Tibial nerve (tissue), 4 donors: ENCODE data around the gene EPN1. TPM values are rescaled to one million over a fixed set of nuclear protein-coding genes. Genes with fewer than 3 reads are reported as not detected.

Source experiments
- DNase-seq, 2 donors: peaks; one replicate each; pipeline ENCODE4 v3.0.0-alpha.2; 2019; ENCODE audit warnings: low spot score in 2 of 2
- H3K27ac ChIP-seq, 4 donors: fragments of 200-600 bp; sonication (generic) in 3 of 4; one replicate each; pipeline ENCODE4 v1.5.1; 2017 to 2019; ENCODE audit warnings: mild to moderate bottlenecking in 1 of 4
- H3K27me3 ChIP-seq, 2 donors: fragments of 200-600 bp; sonication (generic) in 1 of 2; one replicate each; pipeline versions ENCODE4 v1.5.1 to v1.6.0; 2017 to 2019
- H3K36me3 ChIP-seq, 3 donors: fragments of 200-600 bp; sonication (generic); one replicate each; pipeline ENCODE4 v1.5.1; 2018 to 2019
- H3K4me1 ChIP-seq, 4 donors: fragments of 200-600 bp; sonication (generic) in 3 of 4; one replicate each; pipeline ENCODE4 v1.5.1; 2017 to 2019
- H3K4me3 ChIP-seq, 4 donors: fragments of 200-600 bp; sonication (generic) in 3 of 4; one replicate each; pipeline ENCODE4 v1.5.1; 2017 to 2019; ENCODE audit warnings: mild to moderate bottlenecking in 1 of 4, moderate library complexity in 1 of 4
- H3K9me3 ChIP-seq, 4 donors: fragments of 200-600 bp; sonication (generic) in 3 of 4; one replicate each; pipeline ENCODE4 v1.5.1; 2017 to 2019
- EP300 ChIP-seq, 2 donors: sonication (generic); formaldehyde crosslinking; IDR thresholded peaks; one replicate each; pipeline ENCODE4 v1.6.1; 2017; ENCODE audit warnings: antibody characterized with exemption in 2 of 2, mild to moderate bottlenecking in 1 of 2
- POLR2A ChIP-seq, 2 donors: fragments of 450-650 bp; IDR thresholded peaks; one replicate each; pipeline ENCODE4 v1.6.1; 2017; ENCODE audit warnings: antibody characterized with exemption in 2 of 2, mild to moderate bottlenecking in 2 of 2, moderate library complexity in 2 of 2
- WGBS, 2 donors: methylation state at CpG; one replicate each; pipeline ENCODE4 v1.1.5; 2018; 5-methylcytosine and 5-hydroxymethylcytosine counted together
- total RNA-seq, 4 donors: library from RNA; depleted of rRNA; stranded (reverse); fragments of >200 nt; gene quantifications; one replicate each; pipeline ENCODE4 v1.1.0, GENCODE V29; 2016
- TF ChIP-seq, protein P1 (sequence below), 5 experiments: fragments of 200-600 bp in 3 of 5; fragments of 450-650 bp in 2 of 5; sonication (generic) in 3 of 5; IDR thresholded peaks; one replicate each; pipeline ENCODE4 v1.5.1; 2016 to 2019; ENCODE audit warnings: antibody characterized with exemption in 5 of 5, mild to moderate bottlenecking in 3 of 5, moderate library complexity in 2 of 5

Gene EPN1
- total RNA-seq, 4 donors from 2014 or later, result 92.0 to 164 (median 118) TPM

DNA sequence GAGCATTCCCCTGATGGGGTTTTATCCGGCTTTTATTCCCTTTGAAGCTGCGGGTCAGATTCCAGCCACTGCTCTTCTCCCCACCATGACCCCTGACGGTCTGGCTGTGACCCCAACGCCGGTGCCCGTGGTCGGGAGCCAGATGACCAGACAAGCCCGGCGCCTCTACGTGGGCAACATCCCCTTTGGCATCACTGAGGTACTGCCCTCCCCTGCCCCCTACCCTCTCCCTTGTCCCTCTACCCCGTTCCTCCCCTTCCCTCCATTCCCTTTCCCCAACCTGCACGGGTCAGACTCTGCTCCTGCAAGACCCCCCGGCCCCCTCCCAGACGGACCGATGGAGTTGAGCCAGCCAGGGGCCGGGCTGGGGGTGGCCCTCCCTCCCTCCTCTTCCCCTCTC lies 14.0 kb upstream of the EPN1 start:
- no peaks in the 10 kb centered on the region for H3K27me3 ChIP-seq

DNA sequence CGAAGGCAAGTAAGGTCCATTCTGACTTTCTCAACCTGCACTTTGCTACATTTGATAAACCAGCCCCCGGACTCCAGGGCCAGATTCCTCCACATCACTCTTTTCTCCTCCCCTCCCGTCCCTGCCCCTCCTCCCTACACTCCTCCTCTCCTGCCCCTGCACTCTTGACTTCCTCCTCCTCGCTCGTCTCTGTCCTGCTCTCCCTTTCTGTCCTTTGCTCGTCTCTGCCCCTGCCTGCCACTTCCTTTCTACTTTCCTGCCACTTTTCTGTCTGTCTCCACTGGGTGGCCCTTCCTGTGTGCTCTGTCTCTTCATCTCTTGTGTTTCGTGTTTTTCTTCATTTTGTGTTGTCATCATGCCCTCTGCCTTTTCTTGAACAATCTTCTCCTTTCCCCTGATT lies 13.2 kb upstream of the EPN1 start:
- H3K27me3 ChIP-seq, result no peaks in the 10 kb centered on the region
- 57 to 63% methylated on average over 7 of the region's 7 CpGs for WGBS, 2 donors
- no peak overlapping the region for H3K27ac ChIP-seq
- no peak for DNase-seq
- H3K4me3 ChIP-seq, result no peak overlapping the region
- H3K36me3 ChIP-seq, result peaks cover 8 to 80% (median 50%) of the 10 kb centered on the region in 3 donors
- peaks cover 0 to 46% (median 29%) of the 10 kb centered on the region in 4 donors for H3K4me1 ChIP-seq
- no peaks in the 10 kb centered on the region for H3K9me3 ChIP-seq
- TF ChIP-seq, protein P1, sequence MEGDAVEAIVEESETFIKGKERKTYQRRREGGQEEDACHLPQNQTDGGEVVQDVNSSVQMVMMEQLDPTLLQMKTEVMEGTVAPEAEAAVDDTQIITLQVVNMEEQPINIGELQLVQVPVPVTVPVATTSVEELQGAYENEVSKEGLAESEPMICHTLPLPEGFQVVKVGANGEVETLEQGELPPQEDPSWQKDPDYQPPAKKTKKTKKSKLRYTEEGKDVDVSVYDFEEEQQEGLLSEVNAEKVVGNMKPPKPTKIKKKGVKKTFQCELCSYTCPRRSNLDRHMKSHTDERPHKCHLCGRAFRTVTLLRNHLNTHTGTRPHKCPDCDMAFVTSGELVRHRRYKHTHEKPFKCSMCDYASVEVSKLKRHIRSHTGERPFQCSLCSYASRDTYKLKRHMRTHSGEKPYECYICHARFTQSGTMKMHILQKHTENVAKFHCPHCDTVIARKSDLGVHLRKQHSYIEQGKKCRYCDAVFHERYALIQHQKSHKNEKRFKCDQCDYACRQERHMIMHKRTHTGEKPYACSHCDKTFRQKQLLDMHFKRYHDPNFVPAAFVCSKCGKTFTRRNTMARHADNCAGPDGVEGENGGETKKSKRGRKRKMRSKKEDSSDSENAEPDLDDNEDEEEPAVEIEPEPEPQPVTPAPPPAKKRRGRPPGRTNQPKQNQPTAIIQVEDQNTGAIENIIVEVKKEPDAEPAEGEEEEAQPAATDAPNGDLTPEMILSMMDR (IDR thresholded peaks at IDR 0.05), result no peak
- TF ChIP-seq EP300 (IDR thresholded peaks at IDR 0.05) (no peak), POLR2A (IDR thresholded peaks at IDR 0.05) (no peak)

More for the DNA sequence above, 14.0 kb upstream of the EPN1 start:
- H3K4me1 ChIP-seq, result peaks cover 0 to 54% (median 37%) of the 10 kb centered on the region in 4 donors
- no peak for DNase-seq
- no peak overlapping the region for H3K27ac ChIP-seq
- H3K4me3 ChIP-seq, result no peak overlapping the region
- peaks cover 8 to 72% (median 44%) of the 10 kb centered on the region in 3 donors for H3K36me3 ChIP-seq
- TF ChIP-seq, protein P1 (IDR thresholded peaks at IDR 0.05), result no peak
- TF ChIP-seq EP300 (IDR thresholded peaks at IDR 0.05) (no peak), POLR2A (IDR thresholded peaks at IDR 0.05) (no peak)
- 65 to 71% methylated on average over 16 of the region's 16 CpGs for WGBS, 2 donors
- no peaks in the 10 kb centered on the region for H3K9me3 ChIP-seq

DNA sequence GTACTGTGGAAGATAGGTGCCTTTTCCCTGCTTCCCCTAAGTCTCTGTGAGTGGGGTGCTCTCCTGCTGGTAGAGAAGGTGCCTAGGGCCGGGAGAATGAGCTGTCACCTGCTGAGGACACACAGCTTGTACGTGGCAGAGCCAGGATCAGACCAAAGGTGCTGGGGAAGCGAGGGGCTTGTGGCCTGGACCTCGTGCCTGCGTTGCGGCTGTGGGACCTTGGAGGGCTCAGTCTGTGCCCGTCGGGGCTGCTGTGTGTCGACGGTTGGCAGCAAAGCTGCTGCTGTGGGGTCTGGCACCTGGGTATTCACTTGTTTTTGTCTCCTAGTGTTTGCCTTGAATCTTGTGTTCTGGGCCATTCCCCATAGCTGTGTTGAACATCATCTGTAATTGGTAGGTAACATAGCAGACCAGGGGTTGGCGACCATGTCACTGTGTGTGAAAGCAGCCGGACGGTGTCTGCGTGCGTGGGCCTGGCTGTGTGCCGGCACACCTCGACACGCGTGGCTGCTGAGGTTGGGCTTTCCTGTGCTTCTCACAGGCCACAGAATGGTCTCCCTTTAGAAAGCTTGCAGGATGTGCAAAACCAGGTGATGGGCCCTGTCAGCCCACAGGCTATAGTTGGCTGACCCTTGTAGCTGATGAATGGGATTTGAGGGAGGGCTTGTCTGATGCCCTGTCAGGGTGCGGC lies 11.0 kb upstream of the EPN1 start:
- no peak overlapping the region for H3K27ac ChIP-seq
- TF ChIP-seq EP300 (IDR thresholded peaks at IDR 0.05) (no peak), POLR2A (IDR thresholded peaks at IDR 0.05) (no peak)
- TF ChIP-seq, protein P1 (IDR thresholded peaks at IDR 0.05), result no peak
- no peaks in the 10 kb centered on the region for H3K9me3 ChIP-seq
- no peak for DNase-seq
- no peak overlapping the region for H3K4me3 ChIP-seq
- H3K36me3 ChIP-seq, result peaks cover 14 to 100% (median 56%) of the 10 kb centered on the region in 3 donors
- no peaks in the 10 kb centered on the region for H3K27me3 ChIP-seq
- H3K4me1 ChIP-seq, result peaks cover 0 to 24% (median 7%) of the 10 kb centered on the region in 4 donors
- whole genome bisulfite sequencing, 2 donors, result 85 to 87% methylated on average over 19 to 20 of the region's 20 CpGs

DNA sequence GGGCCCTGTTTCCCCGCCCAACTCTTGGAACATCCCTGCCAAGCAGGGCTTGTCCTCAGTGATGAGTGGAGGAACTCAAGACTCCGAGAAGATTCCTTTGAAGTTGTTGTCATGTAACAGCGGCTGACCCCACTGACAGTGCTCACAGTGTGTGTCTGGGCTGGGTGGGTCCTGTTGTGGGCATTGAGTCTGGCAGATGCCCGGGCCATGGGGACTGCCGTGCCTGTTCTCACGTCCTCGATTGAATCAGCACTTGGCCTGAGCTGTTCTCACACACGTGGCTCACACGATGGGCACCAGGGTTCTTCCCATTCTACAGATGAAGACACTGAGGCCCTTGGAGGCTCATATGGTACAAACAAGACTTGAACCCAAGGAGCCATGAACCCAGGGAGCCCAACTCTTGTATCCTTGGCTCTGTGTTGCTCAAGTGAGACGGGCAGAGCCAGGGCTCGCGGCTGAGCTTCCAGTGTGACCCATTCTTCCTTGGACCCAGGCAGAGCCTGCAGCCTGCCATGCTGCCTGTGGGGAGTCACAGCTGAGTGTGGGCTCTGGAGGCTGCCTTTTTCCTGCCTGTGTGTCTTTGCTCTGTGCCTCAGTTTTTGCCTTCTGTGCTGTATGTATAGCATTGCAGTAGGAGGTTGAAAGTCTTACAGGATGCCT lies 8.6 kb upstream of the EPN1 start:
- Histone ChIP-seq H3K4me1 (peaks cover 0 to 5% (median 0%) of the 10 kb centered on the region in 4 donors), H3K27me3 (no peaks in the 10 kb centered on the region), H3K9me3 (no peaks in the 10 kb centered on the region), H3K27ac (no peak overlapping the region), H3K36me3 (peaks cover 10 to 100% (median 57%) of the 10 kb centered on the region in 3 donors), H3K4me3 (no peak overlapping the region)
- no peak for DNase-seq
- 86% methylated on average over 8 to 10 of the region's 12 CpGs for WGBS, 2 donors
- TF ChIP-seq, protein P1 (IDR thresholded peaks at IDR 0.05), result no peak
- TF ChIP-seq EP300 (IDR thresholded peaks at IDR 0.05) (no peak), POLR2A (IDR thresholded peaks at IDR 0.05) (no peak)

DNA sequence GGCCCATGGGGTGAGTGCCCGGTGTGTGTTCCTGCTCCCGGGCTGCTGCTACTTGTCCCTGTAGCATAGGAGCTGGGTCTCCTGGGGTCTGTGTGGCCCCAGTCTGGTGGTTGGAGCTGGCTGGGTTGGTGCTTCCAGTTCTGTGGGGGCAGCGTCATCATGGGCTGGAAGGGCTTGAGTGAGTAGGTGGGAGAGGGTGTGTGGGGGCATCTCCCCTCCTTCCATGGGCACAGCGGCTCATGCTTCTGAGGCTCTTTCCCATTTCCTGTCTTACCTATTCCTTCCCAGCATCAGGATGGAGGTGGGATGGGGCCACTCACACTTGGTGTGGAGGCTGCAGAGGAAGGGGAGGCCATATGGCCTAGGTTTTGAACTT lies 8.0 kb upstream of the EPN1 start:
- TF ChIP-seq EP300 (IDR thresholded peaks at IDR 0.05) (no peak), POLR2A (IDR thresholded peaks at IDR 0.05) (no peak)
- TF ChIP-seq, protein P1 (IDR thresholded peaks at IDR 0.05), result no peak
- H3K27me3 ChIP-seq, result no peaks in the 10 kb centered on the region
- H3K9me3 ChIP-seq, result no peaks in the 10 kb centered on the region
- peaks cover 0 to 9% (median 0%) of the 10 kb centered on the region in 4 donors for H3K4me1 ChIP-seq
- DNase-seq, result no peak
- H3K27ac ChIP-seq, result no peak overlapping the region
- H3K4me3 ChIP-seq, result no peak overlapping the region
- H3K36me3 ChIP-seq, result peaks cover 10 to 98% (median 54%) of the 10 kb centered on the region in 3 donors
- WGBS, 2 donors, result 90 to 92% methylated on average over 4 of the region's 4 CpGs
